Measurements from ENCODE around the gene NHS.

GRCh38 chrX:17440258-17440657 lies 65.3 kb downstream of the NHS start:
- TF ChIP-seq CTCF (IDR thresholded peaks at IDR 0.05), result no peak
- no peak for TF ChIP-seq POLR2A (IDR thresholded peaks at IDR 0.05)
